WTC11 (cell line): ENCODE data around the gene CLEC7A. TPM values are rescaled to one million over a fixed set of nuclear protein-coding genes. Genes with fewer than 3 reads are reported as not detected.

Experiments used
- ATAC-seq: fragments of 200-7000 bp; cut with Tn5 transposase; 2 replicates; pipeline ENCODE4 v1.10.0; 2021; ENCODE audit warnings: mild to moderate bottlenecking, moderate library complexity
- CTCF ChIA-PET: fragments of 300-600 bp; sonication (Branson Sonifier 250); formaldehyde crosslinking; loops from one replicate; lab custom pipeline; 2021; ENCODE audit warnings: antibody characterized with exemption; lab: Charles Lee
- POLR2A ChIA-PET: fragments of 350-600 bp; sonication (Branson Sonifier 250); formaldehyde crosslinking; loops from one replicate; lab custom pipeline; 2021; ENCODE audit warnings: antibody characterized with exemption; lab: Charles Lee
- DNase-seq: peaks from one replicate; pipeline ENCODE4 v3.0.0; 2021; ENCODE audit warnings: low spot score
- H3K27ac Mint-ChIP-seq: 2 replicates; pipeline ENCODE4 v1.8.0; 2021; ENCODE audit warnings: mixed read lengths
- H3K27me3 Mint-ChIP-seq: 2 replicates; pipeline ENCODE4 v1.8.0; 2021; ENCODE audit warnings: low read depth, mild to moderate bottlenecking, moderate library complexity, mixed read lengths
- H3K36me3 Mint-ChIP-seq: 2 replicates; pipeline ENCODE4 v1.8.0; 2021; ENCODE audit warnings: mixed read lengths
- H3K4me1 Mint-ChIP-seq: 2 replicates; pipeline ENCODE4 v1.8.0; 2022; ENCODE audit warnings: mixed read lengths
- H3K4me3 Mint-ChIP-seq: 2 replicates; pipeline ENCODE4 v1.8.0; 2021; ENCODE audit warnings: mild to moderate bottlenecking, moderate library complexity, mixed read lengths
- H3K9me3 Mint-ChIP-seq: 2 replicates; pipeline ENCODE4 v1.8.0; 2021; ENCODE audit warnings: mixed read lengths
- ATF3 ChIP-seq: sonication (generic); formaldehyde crosslinking; conservative IDR thresholded peaks from 2 replicates; pipeline ENCODE4 v1.8.1; 2022; ENCODE audit warnings: mild to moderate bottlenecking, missing genetic modification reagents
- CBFB ChIP-seq: sonication (generic); formaldehyde crosslinking; IDR thresholded peaks from 2 replicates; pipeline ENCODE4 v1.8.1; 2022; ENCODE audit warnings: mild to moderate bottlenecking, low read depth, missing genetic modification reagents
- ELF4 ChIP-seq: sonication (generic); formaldehyde crosslinking; IDR thresholded peaks from 2 replicates; pipeline ENCODE4 v1.8.1; 2022; ENCODE audit warnings: low read depth, mild to moderate bottlenecking, moderate library complexity, missing genetic modification reagents
- ERG ChIP-seq: fragments of 250-450 bp; sonication (Bioruptor Pico); IDR thresholded peaks from 2 replicates; pipeline ENCODE4 v1.8.0; 2021; ENCODE audit warnings: mild to moderate bottlenecking
- FOXK1 ChIP-seq: sonication (generic); formaldehyde crosslinking; IDR thresholded peaks from 2 replicates; pipeline ENCODE4 v1.8.0; 2022; ENCODE audit warnings: mild to moderate bottlenecking, moderate library complexity, missing genetic modification reagents
- GABPB1 ChIP-seq: sonication (generic); formaldehyde crosslinking; IDR thresholded peaks from 2 replicates; pipeline ENCODE4 v1.8.1; 2023; ENCODE audit warnings: mild to moderate bottlenecking, missing genetic modification reagents
- GRHL2 ChIP-seq: fragments of 250-450 bp; sonication (Bioruptor Pico); IDR thresholded peaks from 2 replicates; pipeline ENCODE4 v1.8.0; 2022; ENCODE audit warnings: mild to moderate bottlenecking, moderate library complexity; ENCODE audit not compliant: insufficient replicate concordance, severe bottlenecking
- IRF2 ChIP-seq: sonication (generic); formaldehyde crosslinking; IDR thresholded peaks from 2 replicates; pipeline ENCODE4 v1.8.0; 2022; ENCODE audit warnings: low read depth, missing genetic modification reagents, borderline replicate concordance
- MAX ChIP-seq: sonication (generic); formaldehyde crosslinking; IDR thresholded peaks from 2 replicates; pipeline ENCODE4 v1.8.0; 2022; ENCODE audit warnings: mild to moderate bottlenecking, missing genetic modification reagents
- MYBL2 ChIP-seq: sonication (generic); formaldehyde crosslinking; IDR thresholded peaks from 2 replicates; pipeline ENCODE4 v1.8.1; 2023; ENCODE audit warnings: mild to moderate bottlenecking, moderate library complexity, missing genetic modification reagents
- NFE2L1 ChIP-seq: sonication (generic); formaldehyde crosslinking; IDR thresholded peaks from 2 replicates; pipeline ENCODE4 v1.8.1; 2023; ENCODE audit warnings: missing genetic modification reagents
- PRDM15 ChIP-seq: sonication (generic); formaldehyde crosslinking; IDR thresholded peaks from 2 replicates; pipeline ENCODE4 v1.8.0; 2022; ENCODE audit warnings: missing genetic modification reagents
- RORB ChIP-seq: fragments of 250-450 bp; sonication (Bioruptor Pico); IDR thresholded peaks from 2 replicates; pipeline ENCODE4 v1.9.0; 2021; ENCODE audit warnings: mild to moderate bottlenecking
- SP1 ChIP-seq: sonication (generic); formaldehyde crosslinking; conservative IDR thresholded peaks from 2 replicates; pipeline ENCODE4 v1.8.1; 2022; ENCODE audit warnings: missing genetic modification reagents
- TEAD1 ChIP-seq: sonication (generic); formaldehyde crosslinking; IDR thresholded peaks from 2 replicates; pipeline ENCODE4 v1.8.0; 2022; ENCODE audit warnings: mild to moderate bottlenecking, missing genetic modification reagents
- ZMAT4 ChIP-seq: fragments of 250-450 bp; sonication (Bioruptor Pico); IDR thresholded peaks from 2 replicates; pipeline ENCODE4 v1.9.0; 2021; ENCODE audit warnings: mild to moderate bottlenecking
- ZNF219 ChIP-seq: sonication (generic); formaldehyde crosslinking; IDR thresholded peaks from 2 replicates; pipeline ENCODE4 v1.8.0; 2023; ENCODE audit warnings: missing genetic modification reagents, mild to moderate bottlenecking, borderline replicate concordance
- ZNF317 ChIP-seq: sonication (generic); formaldehyde crosslinking; IDR thresholded peaks from 2 replicates; pipeline ENCODE4 v1.8.1; 2023; ENCODE audit warnings: low read depth, mild to moderate bottlenecking, moderate library complexity, missing genetic modification reagents, borderline replicate concordance
- ZNF396 ChIP-seq: fragments of 250-450 bp; sonication (Bioruptor Pico); IDR thresholded peaks from 2 replicates; pipeline ENCODE4 v1.8.0; 2021; ENCODE audit warnings: mild to moderate bottlenecking, moderate library complexity, borderline replicate concordance
- ZSCAN18 ChIP-seq: fragments of 250-450 bp; sonication (Bioruptor Pico); IDR thresholded peaks from 2 replicates; pipeline ENCODE4 v2.1.2; 2022; ENCODE audit warnings: mild to moderate bottlenecking, moderate library complexity
- total RNA-seq: library from RNA; stranded (reverse); gene quantifications from 3 replicates; pipeline ENCODE4 v1.2.3, GENCODE V29; 2021

The CLEC7A gene
- total RNA-seq, 1 experiment from 2014 or later = 0.48 TPM

- POLR2A ChIA-PET = no interaction called here
- TF ChIP-seq ZMAT4 (CRISPR knock-in tag) (no peak), FOXK1 (CRISPR knock-in tag) (no peak), IRF2 (CRISPR knock-in tag) (no peak), RORB (CRISPR knock-in tag) (no peak), NFE2L1 (CRISPR knock-in tag) (no peak), ZNF219 (no peak), GABPB1 (no peak), MAX (CRISPR knock-in tag) (no peak), ERG (CRISPR knock-in tag) (no peak), SP1 (CRISPR knock-in tag) (no peak), ZNF317 (CRISPR knock-in tag) (no peak), ELF4 (no peak), GRHL2 (CRISPR knock-in tag) (no peak), MYBL2 (CRISPR knock-in tag) (no peak), ATF3 (CRISPR knock-in tag) (no peak), ZNF396 (CRISPR knock-in tag) (no peak)
- Mint-ChIP-seq H3K27me3 (no peaks in the 10 kb centered on the region), H3K36me3 (no peaks in the 10 kb centered on the region), H3K9me3 (peaks cover 5% of the 10 kb centered on the region; the same call in 1 of the 2 replicates), H3K4me3 (no peak overlapping the region), H3K4me1 (peaks cover 2% of the 10 kb centered on the region; the same call in 1 of the 2 replicates), H3K27ac (no peak overlapping the region)
- DNase-seq (no peak), ATAC-seq (no peak)
- CTCF ChIA-PET = no interaction called here
Observed at GRCh38 chr12:10122689-10123088, 7.3 kb downstream of the CLEC7A start.

GRCh38 chr12:10121278-10121677 lies 8.7 kb downstream of the CLEC7A start:
- ATAC-seq = no peak
- H3K36me3 Mint-ChIP-seq = no peaks in the 10 kb centered on the region
- DNase-seq = no peak
- no peaks in the 10 kb centered on the region for H3K27me3 Mint-ChIP-seq
- no peak overlapping the region for H3K4me3 Mint-ChIP-seq
- peaks cover 5% of the 10 kb centered on the region; the same call in 1 of the 2 replicates for H3K9me3 Mint-ChIP-seq
- POLR2A ChIA-PET = interaction anchor here (0.7 kb wide), 1 partner anchor 79 kb away, joined by 3 read pairs; no protein-coding TSS in a partner anchor
- H3K27ac Mint-ChIP-seq = no peak overlapping the region
- CTCF ChIA-PET = no interaction called here
- TF ChIP-seq MYBL2 (CRISPR knock-in tag) (no peak), TEAD1 (CRISPR knock-in tag) (no peak), PRDM15 (CRISPR knock-in tag) (no peak), ZSCAN18 (CRISPR knock-in tag) (no peak), ERG (CRISPR knock-in tag) (no peak), CBFB (CRISPR knock-in tag) (no peak)
- TF ChIP-seq, all 79 proteins: peak for 0
- no peaks in the 10 kb centered on the region for H3K4me1 Mint-ChIP-seq
